GM11168 (cell line): ENCODE data around the gene LRP11.
"Not testable (repeated sequence)": the region's sequence is repeated elsewhere in the genome, so short reads cannot be mapped to it uniquely, and the experiment has no call there.

Experiments used
- in situ Hi-C: fragments of 300-500 bp; cut with MboI; formaldehyde crosslinking; loops from one replicate; pipeline ENCODE4 v1.12.0; 2022; ENCODE audit warnings: low sequenced_read_pairs; ENCODE audit not compliant: unreplicated experiment

LRP11 gene

DNA sequence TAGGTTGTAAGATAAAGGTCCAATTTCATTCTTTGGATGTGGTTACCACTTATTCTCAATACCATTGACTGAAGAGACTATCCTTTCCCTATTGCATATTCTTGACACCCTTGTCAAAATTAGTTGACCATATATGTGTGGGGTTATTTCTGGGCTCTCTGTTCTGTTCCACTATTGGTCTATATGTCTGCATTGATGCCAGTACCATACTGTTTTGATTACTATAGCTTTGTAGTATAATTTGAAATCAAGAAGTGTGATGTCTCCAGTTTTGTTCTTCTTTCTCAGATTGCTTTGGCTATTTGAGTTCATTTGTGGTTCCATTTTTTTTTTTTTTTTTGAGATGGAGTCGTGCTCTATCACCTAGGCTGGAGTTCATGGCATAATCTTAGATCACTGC lies 8.1 kb upstream of the LRP11 start:
- in situ Hi-C loops = no loop called here

DNA sequence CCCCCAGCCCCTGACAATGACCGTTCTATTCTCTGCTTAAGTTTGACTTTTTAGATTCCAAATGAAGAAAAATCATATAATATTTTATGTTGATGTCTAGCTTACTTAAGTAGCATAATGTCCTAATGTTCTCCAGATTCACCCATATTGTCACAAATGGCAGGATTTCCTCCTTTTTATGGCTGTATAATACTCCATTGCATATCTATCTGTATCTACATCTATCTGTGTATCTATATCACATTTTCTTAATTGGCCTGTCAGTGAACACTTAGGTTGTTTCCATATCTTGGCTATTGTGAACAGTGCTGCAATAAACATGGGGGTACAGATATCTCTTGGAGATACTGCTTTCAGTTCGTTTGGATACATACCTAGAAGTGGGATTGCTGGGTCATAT lies 7.0 kb upstream of the LRP11 start:
- in situ Hi-C loops = no loop called here

DNA sequence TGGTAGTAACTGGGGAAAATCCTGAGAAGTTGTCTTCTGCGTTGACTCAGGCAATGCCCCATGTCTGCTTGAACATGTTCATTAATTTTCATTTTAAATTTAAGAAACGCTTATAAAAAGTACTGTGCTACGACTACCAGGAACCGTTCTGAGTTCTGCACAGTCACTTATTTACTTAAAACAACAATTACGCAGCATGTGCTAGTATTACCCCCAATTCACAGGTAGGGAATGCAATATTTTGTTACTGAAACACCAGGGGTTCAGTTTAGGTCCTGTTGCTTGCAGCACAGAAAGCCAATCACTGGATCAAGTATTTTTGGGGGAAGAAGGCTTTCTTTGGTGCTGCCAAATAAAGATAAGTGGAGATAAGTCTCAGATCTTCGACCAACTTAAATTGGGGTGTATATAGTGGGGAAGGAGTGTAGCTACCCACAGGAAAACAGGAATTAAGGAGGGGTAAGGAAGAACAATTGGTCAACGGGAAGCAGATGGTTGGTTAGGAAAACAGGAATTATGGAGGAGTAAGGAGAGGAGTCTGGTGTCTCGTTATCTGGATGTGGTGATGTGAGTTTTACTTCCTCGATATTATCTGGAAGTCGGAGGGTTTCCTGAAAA lies 5.2 kb upstream of the LRP11 start:
- in situ Hi-C loops = no loop called here

DNA sequence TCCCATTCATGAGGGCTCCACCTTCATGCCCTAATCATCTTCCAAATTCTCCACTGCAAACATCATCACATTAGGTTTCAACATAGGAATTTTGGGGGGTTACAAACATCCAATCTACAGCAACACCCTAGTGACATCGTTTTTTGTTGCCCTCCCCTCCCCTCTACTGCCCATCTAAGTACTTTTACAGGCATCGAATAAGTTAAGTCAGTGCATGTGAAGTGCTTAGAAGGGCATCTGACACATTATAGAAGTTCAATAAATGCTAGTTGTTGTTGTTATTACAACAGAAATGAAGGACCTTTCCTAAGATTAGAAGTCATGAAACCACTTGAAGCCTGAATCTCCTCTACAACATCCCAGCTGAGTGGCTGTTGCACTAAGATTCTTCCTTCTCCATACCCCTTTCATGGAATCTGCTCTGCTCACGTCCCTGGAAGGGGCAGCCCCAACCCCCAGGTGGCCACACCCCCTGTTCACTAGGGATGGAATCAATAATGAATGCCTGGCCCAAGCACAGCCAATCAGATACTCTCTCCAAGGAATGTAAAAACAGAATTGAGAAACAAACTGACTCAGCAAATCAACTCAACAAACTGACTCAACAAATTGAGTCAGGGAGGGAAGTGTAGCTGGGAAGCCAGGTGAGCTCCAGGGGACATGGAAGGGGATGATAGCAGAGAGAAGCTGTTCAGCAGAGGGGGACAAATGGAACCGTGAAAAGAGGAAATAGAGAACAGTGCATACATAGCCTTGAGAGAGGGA lies 3.9 kb upstream of the LRP11 start:
- in situ Hi-C loops = no loop called here

DNA sequence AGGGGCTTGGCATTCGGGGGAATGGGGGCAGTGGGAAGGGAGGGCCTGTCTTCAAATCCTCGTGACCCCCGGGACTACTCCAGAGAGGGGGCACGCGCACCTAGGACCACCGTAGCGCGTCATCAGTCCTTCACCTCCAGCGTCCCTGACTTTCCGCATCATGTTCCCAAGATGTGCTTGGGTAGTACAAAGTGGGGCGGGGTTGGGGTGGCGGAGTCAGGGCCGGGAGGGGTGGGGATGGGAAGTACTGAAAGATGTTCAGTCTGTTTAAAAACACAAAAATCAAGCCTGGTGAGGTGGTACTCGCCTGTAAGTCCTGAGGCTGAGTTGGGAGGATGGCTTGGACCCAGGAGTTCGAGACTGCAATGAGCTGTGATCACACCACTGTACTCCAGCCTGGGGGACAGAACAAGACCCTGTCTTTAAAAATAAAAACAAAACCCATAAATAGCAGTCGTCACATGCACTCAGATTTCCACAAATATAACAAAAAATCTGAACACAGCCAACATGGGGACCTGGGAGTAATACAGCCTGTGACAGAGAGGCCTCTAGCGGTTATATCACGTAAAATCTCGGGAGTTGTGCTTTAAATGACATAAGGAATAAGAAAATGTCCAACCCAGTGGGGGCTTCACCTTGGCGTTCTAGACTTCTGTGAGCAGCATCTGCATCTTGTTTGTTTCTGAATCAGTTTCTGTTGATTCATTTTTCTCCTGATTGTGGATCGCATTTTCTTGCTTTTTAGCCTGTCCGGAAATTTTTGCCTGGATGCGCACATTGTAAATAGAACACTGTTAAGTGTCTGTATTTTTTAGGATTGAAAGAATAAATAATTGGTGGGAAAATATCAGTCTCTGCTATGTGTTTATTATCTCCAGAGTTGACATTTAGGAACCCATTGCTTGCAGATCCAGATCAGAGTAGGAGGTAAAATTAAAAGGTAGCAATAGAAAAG lies 698 bp upstream of the LRP11 start:
- in situ Hi-C loops = no loop called here

DNA sequence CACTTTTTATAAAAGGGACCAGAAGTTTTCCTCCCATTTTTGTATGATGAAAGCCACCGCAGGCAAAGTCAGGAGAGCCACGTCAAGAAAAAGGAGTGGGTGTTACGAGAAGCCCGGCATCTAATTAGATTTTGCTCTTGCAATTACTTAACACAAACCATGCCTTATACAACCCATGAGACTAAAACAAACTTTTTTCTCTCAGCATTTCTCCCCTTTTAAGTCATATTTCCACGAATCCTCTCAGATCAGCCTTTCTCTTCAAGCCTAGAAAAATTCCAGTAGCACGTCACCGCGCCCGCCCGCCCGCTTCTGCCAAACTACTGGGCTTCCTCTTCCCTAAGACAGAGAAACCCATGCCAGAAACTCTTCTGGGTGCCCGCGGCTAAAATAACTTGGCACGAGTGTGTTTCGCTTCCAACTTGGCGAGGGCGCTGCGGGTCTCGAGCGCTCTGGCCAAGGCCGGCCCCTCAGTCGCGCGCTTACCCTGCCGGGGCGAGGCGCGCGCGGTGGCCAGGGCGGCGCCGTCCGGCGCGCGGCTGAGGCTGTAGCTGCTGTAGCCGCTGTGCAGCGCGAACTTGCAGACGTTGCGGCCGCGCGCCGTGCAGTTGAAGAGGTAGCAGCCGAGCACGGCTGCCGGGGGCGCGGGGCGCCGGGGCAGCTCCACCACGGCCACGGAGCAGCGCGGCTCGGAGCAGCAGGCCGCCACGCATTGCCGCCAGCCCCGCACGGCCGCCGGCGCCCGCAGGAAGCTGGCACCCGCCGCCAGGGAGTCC lies 1.0 kb downstream of the LRP11 start:
- in situ Hi-C loops = no loop called here

DNA sequence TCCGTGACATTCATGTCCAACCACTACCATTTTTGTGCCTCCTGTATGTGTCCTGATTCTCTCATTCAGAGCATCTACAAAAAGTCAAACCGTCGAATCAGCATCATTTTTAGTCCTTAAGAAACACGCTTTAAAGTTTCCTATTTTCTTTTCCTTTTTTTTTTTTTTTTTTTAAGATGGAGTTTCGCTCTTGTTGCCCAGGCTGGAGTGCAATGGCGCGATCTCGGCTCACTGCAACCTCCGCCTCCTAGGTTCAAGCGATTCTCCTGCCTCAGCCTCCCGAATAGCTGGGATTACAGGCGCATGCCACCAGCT lies 1.8 kb downstream of the LRP11 start:
- in situ Hi-C loops = not testable (repeated sequence)

DNA sequence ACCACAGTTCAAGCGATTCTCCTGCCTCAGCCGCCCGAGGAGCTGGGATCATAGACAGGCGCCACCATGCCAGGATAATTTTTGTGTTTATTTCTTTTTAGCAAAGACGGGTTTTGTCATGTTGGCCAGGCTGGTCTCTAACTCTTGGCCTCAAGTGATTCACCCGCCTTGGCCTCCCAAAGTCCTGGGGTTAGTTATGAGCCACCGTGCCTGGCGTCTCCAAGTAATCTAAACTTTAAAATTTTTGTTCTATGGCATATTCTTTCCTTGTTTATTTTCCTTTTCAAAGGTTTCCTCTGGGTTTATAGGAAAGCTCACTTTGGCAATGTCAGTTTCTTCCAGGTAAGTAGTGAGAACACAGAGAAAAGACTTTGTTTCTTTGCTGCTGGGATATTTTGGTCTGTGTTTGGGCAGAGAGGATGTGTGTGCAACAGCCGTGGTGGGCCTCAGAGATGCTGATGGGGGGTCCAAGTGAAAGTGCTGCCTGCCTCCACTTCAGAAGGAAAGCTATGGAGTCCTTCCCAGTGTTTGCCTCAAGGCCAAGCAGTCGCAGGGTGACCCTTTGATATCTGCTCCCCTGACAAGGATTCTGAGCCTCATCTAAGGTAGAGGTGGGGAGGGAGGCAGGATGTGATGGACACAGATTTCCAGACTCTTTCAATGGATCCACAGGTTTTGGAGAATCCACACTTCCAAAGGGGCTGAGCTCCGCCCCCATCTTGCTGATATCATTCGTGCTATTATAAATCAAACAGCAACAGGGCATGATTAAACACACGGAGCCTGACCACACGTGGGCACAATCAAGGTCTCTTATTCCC lies 2.3 kb downstream of the LRP11 start:
- in situ Hi-C loops = no loop called here

DNA sequence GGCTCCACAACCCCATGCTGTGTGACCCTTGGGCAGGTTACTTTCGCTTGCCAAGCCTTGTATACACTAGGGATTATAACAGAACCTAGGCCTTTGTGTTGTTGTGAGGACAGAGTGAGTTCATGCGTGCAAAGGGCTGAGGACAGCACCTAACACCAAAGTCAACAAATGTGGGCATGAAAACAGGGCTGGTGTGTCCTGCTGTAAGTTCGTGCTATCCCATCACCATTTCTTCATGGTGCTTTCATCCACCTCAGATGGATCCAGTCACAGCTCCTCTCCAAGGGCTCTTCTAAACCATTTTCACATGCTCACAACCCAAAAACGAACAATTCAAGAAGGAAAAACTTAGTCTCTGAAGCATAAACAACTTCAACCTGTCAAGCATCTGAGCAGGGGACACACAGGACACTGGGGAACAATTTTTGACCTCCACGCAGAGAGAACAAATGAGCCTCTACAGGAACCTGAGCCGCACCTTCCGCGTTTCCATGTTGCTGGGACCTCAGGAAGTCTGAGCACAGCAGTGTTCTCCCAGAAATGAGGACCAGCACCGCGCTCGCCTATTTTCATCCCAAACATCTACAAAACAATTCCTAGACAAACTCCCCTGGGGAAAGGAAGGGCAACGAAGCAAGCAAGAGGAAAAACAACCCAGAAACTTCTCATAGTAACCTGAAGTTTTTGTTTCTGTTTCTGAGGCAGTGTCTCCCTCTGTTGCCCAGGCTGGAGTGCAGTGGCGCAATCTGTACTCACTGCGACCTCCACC lies 3.1 kb downstream of the LRP11 start:
- in situ Hi-C loops = no loop called here

DNA sequence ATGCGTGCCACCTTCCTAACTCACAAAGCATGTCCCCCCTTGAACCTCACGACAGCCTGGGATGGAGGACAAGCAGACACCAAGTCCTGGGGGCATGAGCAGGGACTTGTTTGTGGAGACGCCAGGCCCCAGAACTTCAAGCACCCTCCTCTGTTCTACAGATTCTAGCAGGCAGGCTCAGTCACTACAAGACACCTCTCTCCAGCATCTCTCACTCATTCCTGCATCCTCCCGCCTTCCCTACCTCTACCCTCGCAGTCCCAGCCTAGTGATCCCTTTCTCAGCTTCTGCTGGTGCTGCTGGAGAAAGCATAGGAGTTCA lies 3.7 kb downstream of the LRP11 start:
- in situ Hi-C loops = no loop called here

DNA sequence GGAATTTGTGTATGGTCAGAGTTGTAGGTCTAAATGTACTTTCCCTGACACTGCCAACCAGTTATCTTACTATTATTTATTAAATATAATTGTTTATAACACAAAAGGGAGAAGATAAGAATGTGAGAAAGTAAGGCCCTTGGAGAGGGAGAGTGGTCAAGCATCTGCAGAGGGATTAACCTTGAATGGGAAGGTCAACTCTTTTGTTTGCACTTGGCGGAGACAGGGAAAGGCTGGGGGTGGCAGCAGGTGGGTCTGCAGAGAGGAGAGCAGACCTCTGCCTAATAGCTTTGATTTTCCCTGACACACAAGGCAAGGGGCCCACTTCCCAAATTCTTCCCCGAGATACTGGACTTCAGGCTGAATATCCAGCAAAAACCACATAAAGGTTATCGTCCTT lies 4.2 kb downstream of the LRP11 start:
- in situ Hi-C loops = no loop called here

DNA sequence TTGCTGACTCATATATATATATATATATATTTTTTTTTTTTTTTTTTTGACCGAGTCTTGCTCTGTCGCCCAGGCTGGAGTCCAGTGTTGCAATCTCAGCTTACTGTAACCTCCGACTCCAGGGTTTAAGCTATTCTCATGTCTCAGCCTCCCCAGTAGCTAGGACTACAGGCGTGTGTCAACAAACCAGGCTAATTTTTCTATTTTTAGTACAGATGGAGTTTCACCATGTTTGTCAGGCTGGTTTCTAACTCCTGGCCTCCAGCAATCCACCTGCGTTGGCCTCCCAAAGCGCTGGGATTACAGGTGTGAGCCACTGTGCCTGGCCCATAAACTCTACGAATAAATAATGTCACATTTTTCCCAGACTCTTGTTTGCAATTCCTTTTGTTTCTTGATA lies 4.8 kb downstream of the LRP11 start:
- in situ Hi-C loops = no loop called here

DNA sequence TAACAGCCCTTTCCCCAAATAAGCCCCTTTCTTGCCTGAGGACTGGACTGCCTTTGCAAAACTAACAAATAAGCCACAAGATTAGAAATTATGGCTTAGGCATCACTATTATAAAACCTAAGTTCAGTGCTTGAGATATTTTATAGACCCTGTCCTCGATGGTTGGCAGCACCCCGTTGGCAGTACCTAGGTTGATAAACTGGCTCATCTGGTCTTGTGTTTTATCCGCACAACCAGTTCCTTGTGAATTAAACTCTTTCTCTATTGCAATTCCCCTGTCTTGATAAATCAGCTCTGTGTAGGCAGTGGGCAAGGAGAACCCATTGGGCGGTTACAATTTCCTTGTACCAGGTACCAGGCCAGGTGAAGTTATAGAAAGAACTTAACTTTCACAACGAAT lies 6.6 kb downstream of the LRP11 start:
- in situ Hi-C loops = no loop called here

DNA sequence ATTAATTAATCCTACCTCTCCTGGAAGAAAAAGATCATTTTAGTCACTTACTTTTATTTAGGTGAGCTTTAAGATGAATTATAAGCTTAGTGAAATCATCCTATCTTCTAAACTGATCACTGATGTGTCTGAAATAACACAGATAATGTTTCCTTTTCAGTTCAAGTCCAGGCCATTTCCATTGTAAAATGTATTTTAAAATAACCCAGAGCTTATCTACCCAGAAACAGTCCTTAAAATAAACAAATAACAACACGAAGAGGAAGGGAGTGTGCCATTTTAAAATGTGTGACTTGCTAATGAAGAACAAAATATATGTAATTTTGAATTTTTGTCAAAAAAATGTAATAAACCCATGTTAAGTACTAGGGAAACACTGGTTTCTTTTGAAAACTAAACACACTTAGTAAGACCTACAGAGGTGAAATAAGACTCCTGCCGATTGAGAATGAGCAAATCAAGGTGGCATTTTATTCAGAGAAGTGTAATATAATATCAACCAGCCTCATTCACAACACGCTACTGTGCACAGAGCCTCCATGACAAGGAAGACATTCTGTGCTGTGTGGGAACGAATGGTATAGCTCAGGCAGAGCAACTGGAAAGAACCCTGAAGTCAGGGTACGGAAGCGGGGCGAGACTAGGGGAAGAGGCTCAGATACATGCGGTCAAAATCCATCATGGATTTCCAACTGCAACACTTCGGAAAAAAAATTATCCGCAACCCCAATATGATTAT lies 7.7 kb downstream of the LRP11 start:
- in situ Hi-C loops = no loop called here

DNA sequence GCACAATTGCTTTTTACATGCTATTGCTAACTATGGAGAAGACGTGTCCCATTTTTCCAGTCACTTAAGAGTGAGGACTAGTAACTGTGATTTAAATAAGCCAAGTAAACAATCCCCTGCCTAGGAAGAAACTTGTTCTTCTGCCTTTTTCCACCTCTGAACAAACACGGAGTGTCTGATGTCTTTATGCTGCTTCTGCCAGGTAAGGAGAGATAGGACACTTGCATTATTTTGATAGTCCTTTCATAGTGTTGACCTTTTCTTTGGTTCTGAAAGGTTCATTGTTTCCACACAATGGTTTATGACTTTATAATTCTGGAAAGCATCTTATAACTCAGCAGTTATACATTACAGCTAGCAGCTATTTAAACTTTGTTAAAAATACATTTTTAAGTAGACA lies 8.4 kb downstream of the LRP11 start:
- in situ Hi-C loops = no loop called here

DNA sequence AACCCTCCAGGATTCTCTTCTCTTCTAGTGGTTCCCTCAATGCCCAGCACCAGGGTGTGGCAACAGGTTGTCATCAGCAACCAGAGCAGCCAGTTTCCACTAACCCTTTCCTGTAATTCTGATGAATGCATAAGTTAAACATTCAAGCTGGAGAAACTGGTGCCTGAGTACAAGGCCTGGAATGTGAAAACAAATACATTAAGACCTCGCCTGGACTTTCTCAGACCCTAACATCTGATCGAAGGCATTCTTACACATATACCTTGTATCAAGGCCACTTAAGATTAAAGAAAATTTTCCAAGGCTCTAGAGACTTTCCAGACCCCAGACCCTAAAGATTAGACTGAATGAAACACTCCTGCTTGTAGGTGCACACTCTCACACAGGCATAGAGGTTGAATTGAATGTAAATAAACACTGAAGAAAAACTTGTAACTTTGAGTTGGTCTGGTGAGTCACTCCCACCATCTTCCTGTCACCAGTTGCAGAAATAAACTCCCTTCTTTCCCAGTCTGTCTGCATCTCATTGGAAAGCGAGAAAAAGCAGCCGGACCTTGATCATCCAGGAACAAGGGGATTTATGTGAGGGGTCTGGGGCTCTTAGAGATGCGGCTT lies 9.0 kb downstream of the LRP11 start:
- in situ Hi-C loops = no loop called here

DNA sequence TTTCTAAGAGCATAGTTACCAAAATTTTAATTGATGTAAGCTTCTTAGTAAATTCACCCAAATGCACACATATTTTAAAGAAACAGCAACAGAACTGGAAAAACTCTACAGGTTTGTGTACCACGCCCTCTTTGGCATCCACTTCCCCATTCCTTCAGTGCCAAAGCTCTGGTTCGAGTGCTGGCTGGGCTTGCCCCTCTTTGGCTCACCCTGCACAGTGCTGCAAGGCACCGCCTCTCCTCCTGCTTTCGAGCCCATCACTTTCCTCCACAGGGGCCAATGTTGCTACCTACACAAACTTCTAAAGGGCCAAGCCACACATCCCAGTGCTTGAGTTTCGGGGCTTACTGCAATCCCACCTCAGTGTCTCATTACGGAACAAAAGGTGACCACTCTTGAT lies 9.6 kb downstream of the LRP11 start:
- in situ Hi-C loops = no loop called here

DNA sequence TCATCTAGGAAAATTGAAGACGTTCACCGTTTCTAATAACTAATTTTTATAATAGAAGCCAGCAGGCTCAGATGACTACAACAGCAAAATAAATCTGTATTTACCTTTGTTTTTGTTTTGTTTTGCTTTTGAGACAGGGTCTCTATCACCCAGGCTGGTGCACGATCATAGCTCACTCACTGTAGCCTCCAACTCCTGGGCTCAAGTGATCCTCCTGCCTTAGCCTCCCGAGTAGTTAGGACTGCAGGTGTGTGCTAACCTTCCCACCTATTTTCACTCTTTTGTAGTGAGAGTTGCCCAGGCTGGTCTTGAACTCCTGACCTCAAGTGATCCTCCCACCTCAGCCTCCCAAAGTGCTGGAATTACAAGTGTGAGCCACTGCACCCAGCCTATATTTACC lies 10.1 kb downstream of the LRP11 start:
- in situ Hi-C loops = not testable (repeated sequence)
